NT2/D1 (cell line): ENCODE measurements around the gene CLEC14A.

Experiments used
- DNase-seq: peaks from one replicate; pipeline ENCODE4 v3.0.0-alpha.2; 2011; ENCODE audit warnings: low read depth, low spot score
- H3K27me3 ChIP-seq: 2 replicates; pipeline ENCODE4 v1.6.0; 2011; ENCODE audit warnings: mild to moderate bottlenecking; ENCODE audit not compliant: insufficient read length, insufficient read depth
- H3K36me3 ChIP-seq: 2 replicates; pipeline ENCODE4 v1.6.1; 2011; ENCODE audit warnings: mild to moderate bottlenecking, low read length, mixed read lengths; ENCODE audit not compliant: insufficient read depth, insufficient read length
- H3K4me1 ChIP-seq: 2 replicates; pipeline ENCODE4 v1.5.1; 2011; ENCODE audit not compliant: insufficient read depth, insufficient read length
- H3K4me3 ChIP-seq: 2 replicates; pipeline ENCODE4 v1.5.1; 2011; ENCODE audit warnings: low read depth; ENCODE audit not compliant: insufficient read length
- H3K9ac ChIP-seq: 2 replicates; pipeline ENCODE4 v1.6.0; 2011; ENCODE audit warnings: low read depth; ENCODE audit not compliant: insufficient read length
- H3K9me3 ChIP-seq: 2 replicates; pipeline ENCODE4 v1.5.1; 2011; ENCODE audit warnings: mild to moderate bottlenecking, low read length; ENCODE audit not compliant: insufficient read depth
- SUZ12 ChIP-seq: IDR thresholded peaks from 2 replicates; pipeline ENCODE4 v1.6.1; 2011; ENCODE audit not compliant: insufficient read length, insufficient read depth; ENCODE audit errors: extremely low read depth
- YY1 ChIP-seq: IDR thresholded peaks from 2 replicates; pipeline ENCODE4 v1.6.1; 2011; ENCODE audit not compliant: insufficient read length, insufficient read depth
- ZNF274 ChIP-seq: IDR thresholded peaks from 2 replicates; pipeline ENCODE4 v1.6.1; 2011; ENCODE audit warnings: mild to moderate bottlenecking, low read depth, low read length

The CLEC14A gene

GRCh38 chr14:38243696-38244240 is 12.1 kb downstream of the CLEC14A start:
- no peak for DNase-seq
- H3K9ac ChIP-seq = no peak overlapping the region
- no peaks in the 10 kb centered on the region for H3K9me3 ChIP-seq
- no peak overlapping the region for H3K4me3 ChIP-seq
- TF ChIP-seq ZNF274 (no peak), SUZ12 (no peak), YY1 (no peak)
- no peaks in the 10 kb centered on the region for H3K36me3 ChIP-seq
- no peaks in the 10 kb centered on the region for H3K27me3 ChIP-seq
- H3K4me1 ChIP-seq = no peaks in the 10 kb centered on the region

DNA sequence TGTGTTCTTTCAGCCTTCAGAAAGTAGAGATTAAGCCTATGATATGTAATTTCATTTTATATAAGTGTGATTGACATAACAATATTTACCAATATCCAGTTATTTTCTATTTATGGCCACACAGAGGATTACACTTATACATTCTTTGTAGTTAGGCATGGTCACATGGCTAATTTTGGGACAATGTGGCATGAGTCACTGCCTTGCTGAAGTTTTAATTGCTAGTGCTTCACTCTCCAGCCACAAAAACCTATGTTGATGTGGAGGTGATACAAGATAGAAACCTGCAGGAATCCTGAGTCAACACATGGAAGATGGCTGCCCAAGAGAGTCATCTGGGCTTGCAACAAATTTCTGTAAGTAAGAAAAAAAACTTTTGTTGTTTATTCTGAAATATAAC is 17.0 kb downstream of the CLEC14A start:
- no peak overlapping the region for H3K9ac ChIP-seq
- no peaks in the 10 kb centered on the region for H3K27me3 ChIP-seq
- H3K9me3 ChIP-seq = no peaks in the 10 kb centered on the region

DNA sequence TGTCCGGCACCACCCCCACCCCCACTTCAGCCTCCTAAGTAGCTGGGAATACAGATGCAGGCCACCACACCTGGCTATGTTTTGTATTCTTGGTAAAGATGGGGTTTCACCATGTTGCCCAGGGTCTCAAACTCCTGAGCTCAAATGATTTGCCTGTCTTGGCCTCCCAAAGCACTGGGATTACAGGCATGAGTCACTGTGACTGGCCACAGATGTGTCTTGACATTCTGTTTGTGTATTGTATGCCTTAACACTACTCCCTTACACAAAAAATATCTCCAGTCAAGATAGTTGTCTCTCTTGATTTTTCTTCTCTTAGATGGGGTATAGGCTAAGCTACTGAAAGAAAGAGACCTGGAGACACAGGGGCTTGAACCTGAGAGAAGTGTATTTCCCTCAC is 17.6 kb downstream of the CLEC14A start:
- H3K9me3 ChIP-seq = no peaks in the 10 kb centered on the region
- no peak overlapping the region for H3K9ac ChIP-seq
- no peak for DNase-seq
- no peaks in the 10 kb centered on the region for H3K27me3 ChIP-seq
- H3K36me3 ChIP-seq = no peaks in the 10 kb centered on the region
- TF ChIP-seq ZNF274 = no peak
- TF ChIP-seq SUZ12 = no peak
- TF ChIP-seq YY1 = no peak
- no peaks in the 10 kb centered on the region for H3K4me1 ChIP-seq
- H3K4me3 ChIP-seq = no peak overlapping the region

More for the DNA sequence above, 17.0 kb downstream of the CLEC14A start:
- no peak for DNase-seq
- TF ChIP-seq ZNF274 = no peak
- TF ChIP-seq YY1 = no peak
- TF ChIP-seq SUZ12 = no peak
- no peaks in the 10 kb centered on the region for H3K4me1 ChIP-seq
- H3K4me3 ChIP-seq = no peak overlapping the region
- H3K36me3 ChIP-seq = no peaks in the 10 kb centered on the region

DNA sequence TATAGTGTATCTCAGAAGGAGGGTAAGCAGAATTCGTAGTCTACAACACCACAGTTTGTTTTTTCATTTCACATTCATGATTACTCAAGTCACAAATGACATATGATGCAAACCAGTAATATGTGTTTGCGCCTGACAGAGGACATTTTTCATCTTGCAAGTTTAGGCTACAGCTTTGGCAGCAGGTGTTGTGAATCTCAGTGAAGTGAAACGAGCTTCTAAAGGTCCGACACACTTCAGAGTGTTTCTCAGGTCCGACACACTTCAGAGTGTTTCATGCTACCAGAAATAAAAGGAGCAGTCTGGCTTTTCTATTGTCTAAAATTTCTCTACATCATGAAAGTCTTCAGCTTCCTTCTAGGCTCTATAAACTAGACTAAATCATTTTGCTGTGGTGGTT is 22.7 kb downstream of the CLEC14A start:
- TF ChIP-seq SUZ12 = no peak
- no peak for TF ChIP-seq ZNF274
- no peak for TF ChIP-seq YY1
- Histone ChIP-seq H3K9ac (no peak overlapping the region), H3K36me3 (no peaks in the 10 kb centered on the region), H3K4me3 (no peak overlapping the region), H3K27me3 (peaks cover 5% of the 10 kb centered on the region), H3K9me3 (no peaks in the 10 kb centered on the region), H3K4me1 (no peaks in the 10 kb centered on the region)
- DNase-seq = no peak

DNA sequence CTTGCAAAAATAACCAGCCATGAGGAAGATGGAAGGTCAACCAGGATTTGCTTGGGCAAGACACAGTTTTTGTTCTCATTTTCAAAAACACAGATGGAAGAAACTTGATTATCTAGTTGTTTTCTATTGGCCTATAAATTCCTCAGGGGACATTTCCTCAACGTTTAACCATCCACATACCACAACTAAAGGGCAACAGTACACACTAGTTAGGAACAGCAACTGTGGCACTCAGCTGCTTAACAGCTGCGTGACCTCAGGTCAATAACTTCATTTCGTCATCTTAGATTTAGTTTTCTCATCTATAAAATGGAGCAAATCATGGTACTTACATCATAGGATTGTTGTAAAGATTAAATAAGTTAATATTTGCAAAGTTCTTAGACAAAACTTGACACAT is 29.5 kb downstream of the CLEC14A start:
- Histone ChIP-seq H3K9ac (no peak overlapping the region), H3K36me3 (no peaks in the 10 kb centered on the region), H3K4me1 (no peaks in the 10 kb centered on the region), H3K4me3 (no peak overlapping the region), H3K27me3 (no peaks in the 10 kb centered on the region), H3K9me3 (no peaks in the 10 kb centered on the region)
- TF ChIP-seq ZNF274 (no peak), YY1 (no peak), SUZ12 (no peak)
- DNase-seq = no peak

DNA sequence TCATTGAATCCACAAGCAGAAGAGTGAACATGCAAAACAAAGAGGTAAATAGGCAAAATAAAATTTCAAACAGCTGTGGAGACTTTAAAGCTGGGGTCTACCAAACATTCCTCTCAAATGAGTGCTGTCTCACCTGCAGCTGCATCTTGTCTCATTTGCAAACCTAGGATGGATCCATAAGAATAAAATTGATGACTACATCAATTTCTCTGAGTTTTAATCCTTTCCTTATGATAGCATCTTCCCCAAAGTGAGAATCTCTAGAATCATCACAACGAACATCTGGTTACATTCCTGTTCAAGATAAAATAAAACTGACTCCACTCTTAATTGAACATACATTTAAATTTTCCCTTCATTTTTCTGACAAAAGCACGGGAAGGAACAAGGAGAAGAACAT is 29.9 kb downstream of the CLEC14A start:
- Histone ChIP-seq H3K9ac (no peak overlapping the region), H3K36me3 (no peaks in the 10 kb centered on the region), H3K9me3 (no peaks in the 10 kb centered on the region), H3K4me3 (no peak overlapping the region), H3K4me1 (no peaks in the 10 kb centered on the region), H3K27me3 (no peaks in the 10 kb centered on the region)
- DNase-seq = no peak
- TF ChIP-seq YY1 (no peak), SUZ12 (no peak), ZNF274 (no peak)

DNA sequence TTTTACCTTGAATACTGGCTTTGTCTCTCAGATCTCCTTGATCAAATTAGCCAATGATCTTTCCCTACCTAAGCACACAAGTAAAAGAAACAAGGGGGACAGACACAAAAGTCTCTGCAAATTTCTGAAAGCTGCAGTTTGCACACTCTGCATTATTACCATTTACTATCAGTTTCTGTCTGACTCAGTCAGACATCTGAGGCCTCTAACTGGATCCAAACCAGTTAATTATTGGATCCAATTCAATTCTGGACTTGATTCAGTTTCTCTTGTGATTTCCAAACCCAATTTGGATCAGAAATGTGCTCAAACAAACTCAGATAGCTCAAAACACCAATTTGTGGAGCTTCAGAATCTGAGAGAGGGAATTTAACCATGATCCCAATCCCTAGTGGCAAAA is 31.6 kb downstream of the CLEC14A start:
- H3K4me1 ChIP-seq = no peaks in the 10 kb centered on the region
- H3K4me3 ChIP-seq = no peak overlapping the region
- no peaks in the 10 kb centered on the region for H3K27me3 ChIP-seq
- H3K9me3 ChIP-seq = no peaks in the 10 kb centered on the region
- DNase-seq = no peak
- H3K9ac ChIP-seq = no peak overlapping the region
- H3K36me3 ChIP-seq = no peaks in the 10 kb centered on the region
- TF ChIP-seq YY1 (no peak), SUZ12 (no peak)
